Measurements from ENCODE around the gene SLC25A29.

The SLC25A29 gene

DNA sequence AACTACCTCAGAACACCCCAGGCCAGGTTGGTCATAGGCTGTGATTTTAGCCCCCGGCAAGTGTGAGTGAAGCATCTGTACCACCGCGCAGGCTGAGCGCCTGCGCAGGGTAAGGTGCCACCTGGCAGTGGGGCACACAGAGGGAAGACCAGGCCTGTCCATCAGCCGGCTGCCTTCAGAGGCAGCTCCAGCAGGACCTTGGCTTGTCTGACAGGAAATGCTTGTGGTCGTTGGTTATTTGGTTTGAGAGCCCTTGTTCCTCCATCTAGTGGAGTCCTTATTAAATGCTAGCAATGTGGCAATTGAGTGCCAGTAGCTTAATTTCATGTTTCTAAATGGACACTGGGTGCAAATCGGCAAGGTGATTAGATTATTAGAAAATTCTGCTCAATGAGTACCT, 27.5 kb downstream of the SLC25A29 start:
- DNase-seq, result no peak

DNA sequence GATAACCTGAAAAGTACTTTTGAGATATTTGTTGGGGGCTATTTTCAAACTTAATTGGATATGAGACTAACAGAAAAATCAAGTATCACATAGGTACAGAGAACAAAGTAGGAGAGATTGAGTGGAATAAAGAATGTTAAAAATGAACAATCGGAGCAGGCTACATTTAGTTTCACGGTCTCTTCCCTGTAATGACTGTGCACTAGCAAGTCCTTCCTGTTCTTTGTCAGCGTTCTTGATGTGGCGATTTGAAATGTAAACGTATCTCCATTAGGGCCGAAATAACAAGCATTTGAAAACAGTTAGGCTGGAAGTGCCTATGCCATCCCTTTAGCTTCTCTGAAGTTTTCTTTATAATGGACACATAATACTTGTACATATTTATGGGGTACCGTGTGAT, 31.0 kb downstream of the SLC25A29 start:
- DNase-seq, result no peak

DNA sequence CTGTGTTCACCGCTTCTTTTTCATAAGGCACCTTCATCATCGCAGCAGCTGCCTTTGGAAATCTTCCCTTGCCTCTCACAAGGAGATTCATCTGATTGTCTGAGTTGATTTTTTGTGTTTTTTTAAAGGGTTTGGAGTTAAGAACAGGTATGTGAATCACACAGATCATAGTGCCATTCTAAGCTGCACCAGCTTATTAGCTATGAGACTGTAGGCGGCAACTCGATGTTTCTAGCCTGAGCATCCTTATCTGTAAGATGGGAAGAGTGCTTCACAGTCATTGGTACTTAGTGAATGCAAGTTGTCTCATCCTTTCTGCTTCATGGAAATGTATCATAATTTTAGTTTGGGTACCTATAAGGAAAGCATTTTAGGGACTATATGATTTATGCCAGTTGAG, 32.0 kb downstream of the SLC25A29 start:
- no peak for DNase-seq

DNA sequence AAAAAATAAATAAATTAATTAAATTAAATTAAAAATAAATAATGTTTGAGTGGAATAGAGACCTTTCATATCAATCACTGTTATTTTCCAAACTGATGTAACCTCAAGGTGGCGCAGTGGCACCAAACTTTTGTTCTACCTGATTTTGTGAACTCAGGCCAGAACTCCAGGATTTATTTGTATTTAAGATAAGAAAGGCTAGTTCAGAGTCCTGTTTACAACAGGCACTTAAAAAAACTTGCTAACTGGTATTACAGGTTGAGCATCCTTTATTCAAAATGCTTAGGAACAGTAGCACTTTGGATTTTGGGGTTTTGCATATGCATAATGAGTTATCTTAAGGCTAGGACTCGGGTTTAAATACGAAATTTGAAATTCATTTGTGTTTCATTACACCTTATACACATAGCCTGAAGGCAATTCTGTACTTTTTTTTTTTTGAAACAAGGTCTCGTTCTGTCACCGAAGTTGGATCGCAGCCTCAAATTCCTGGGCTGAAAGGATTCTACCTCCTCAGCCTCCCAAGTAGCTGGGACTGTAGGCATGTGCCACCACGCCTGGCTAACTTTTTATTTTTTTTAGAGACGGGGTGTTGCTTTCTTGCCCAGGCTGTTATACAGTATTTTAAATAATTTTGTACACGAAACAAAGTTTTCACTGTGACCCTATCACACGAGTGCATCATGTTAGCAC, 34.9 kb downstream of the SLC25A29 start:
- DNase-seq, result no peak

DNA sequence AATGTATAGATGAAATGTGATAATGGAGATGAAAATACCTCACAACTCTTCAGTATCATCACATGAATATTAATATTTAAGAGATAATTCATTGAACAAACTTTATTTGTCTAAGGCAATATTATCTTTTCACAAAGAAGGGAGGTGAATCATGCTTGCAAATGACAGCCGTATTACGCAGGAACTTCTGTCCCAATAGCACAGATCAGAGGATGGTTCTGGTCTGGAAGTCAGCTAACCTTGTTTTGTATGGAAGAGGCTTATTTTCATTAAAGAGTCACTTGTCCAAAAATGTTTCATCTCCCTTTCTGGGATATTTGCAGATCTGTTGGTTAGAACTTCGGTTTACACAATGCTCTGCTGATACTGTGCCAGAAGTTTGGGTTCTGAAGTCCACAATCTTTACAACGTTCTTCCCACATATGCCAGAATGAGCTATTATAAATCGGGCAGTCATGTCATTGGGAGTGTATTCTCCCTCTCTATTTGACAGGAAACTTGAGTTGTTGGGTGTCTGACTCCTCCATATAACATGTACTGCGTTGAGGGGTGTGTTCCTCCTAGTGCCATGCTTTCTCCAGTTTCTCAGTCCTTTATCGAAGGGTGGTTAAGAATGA, 37.5 kb downstream of the SLC25A29 start:
- DNase-seq, result no peak

DNA sequence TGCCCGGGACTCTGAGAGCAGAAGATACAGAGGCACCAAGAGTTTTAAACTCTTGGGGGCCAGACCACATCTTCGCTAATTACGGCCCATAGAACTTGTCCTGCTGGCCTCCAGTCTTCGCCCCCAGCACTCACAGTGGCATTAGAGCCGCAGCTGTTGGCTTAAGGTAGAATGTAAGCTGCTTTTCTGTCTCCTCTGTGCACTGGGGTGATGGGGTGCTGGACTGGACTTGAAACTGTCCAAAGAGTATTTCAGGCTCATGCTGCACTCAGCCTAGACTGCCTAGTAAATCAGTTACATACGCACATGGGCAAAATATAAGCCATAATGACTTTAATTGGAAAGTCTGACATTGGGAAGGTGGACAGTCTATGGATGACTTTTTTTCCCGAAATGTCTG, 38.3 kb downstream of the SLC25A29 start:
- no peak for DNase-seq

DNA sequence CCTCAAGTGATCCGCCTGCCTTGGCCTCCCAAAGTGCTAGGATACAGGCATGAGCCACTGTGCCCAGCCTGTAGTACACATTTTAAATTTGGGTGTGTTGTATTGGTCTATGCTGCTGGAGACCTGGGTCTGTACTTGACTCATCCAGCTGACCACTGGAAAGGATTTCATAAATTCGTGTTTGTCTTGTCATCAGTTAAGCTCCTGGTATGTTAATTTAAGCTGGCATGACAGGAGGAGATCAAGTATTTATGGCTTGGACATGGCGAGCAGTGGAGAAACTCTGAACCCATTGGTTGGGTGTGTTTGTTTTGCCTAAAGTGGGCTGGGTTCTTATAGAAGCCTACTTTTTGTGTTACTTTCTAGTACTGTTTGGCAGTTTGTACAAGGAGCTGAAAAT, 43.1 kb downstream of the SLC25A29 start:
- no peak for DNase-seq

DNA sequence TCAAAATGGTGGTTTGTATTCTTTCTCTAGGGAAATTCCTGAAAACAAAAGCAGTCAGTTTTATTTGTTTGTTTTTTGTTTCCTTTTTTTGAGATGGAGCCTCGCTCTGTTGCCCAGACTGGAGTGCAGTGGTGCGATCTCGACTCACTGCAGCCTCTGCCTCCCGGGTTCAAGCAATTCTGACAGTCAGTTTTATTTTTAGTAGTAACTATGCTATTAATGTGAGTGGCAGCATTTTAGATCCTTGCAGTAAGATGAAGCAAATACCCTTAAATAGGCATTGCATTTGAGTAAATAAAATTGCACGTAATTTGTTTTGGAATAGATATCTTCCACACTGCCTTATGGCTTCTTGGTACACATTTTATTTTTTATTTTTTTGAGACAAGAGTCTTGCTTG, 43.7 kb downstream of the SLC25A29 start:
- DNase-seq, result no peak

DNA sequence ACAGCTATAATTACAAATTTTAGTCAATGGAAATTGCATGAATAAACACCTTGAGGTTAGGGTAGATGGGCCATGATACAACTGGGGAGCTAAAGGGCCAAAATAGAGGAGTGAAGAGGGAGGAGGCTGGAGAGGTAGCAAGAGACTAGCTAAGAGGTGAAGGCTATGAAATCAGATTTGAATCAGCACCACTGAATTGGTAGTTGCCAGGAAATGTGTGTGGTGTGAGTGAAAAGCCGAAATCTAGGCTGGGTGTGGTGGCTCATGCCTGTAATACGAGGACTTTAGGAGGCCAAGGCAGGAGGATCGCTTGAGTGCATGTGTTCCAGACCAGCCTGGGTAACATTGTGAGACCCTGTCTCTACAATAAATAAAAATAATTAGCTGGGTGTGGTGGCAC, 44.6 kb downstream of the SLC25A29 start:
- no peak for DNase-seq

DNA sequence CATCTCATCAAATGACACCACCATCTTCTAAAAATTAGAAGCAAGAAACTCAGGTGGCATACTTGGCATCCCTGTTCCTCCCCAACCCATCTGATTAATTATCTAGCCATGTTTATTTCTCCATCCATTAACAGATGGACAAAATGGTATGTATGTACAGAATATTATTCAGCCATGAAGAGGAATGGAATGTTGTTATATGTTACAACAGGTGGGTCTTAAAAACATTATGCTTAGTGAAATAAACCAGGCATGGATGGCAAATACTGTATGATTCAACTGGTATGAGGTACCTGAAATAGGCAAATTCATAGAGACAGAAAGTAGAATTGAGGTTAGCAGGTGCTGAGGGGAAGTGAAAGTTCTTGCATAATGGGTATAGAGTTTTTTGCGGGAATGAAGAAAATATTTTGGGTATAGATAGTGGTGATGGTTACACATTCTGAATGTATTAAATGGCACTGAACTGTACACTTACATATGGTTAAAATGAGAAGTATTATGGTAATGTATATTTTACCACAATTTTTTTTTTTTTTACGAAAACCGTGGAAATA, 49.8 kb downstream of the SLC25A29 start:
- no peak for DNase-seq

DNA sequence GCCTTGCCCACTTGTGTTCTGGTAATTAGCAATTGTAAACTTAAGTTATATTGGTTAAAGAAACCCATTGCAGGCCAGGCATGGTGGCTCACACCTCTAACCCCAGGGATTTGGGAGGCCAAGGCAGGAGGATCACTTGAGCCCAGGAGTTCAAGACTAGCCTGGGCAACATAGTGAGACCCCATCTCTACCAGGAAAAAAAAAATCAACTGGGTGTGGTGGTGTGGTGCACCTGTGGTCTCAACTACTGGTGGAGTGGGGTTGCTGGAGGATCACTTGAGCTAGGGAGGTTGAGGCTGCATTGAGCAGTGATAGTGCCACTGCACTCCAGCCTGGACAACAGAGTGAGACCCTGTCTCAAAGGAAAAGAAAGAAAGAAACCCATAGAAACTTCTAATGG, 53.6 kb downstream of the SLC25A29 start:
- no peak for DNase-seq

DNA sequence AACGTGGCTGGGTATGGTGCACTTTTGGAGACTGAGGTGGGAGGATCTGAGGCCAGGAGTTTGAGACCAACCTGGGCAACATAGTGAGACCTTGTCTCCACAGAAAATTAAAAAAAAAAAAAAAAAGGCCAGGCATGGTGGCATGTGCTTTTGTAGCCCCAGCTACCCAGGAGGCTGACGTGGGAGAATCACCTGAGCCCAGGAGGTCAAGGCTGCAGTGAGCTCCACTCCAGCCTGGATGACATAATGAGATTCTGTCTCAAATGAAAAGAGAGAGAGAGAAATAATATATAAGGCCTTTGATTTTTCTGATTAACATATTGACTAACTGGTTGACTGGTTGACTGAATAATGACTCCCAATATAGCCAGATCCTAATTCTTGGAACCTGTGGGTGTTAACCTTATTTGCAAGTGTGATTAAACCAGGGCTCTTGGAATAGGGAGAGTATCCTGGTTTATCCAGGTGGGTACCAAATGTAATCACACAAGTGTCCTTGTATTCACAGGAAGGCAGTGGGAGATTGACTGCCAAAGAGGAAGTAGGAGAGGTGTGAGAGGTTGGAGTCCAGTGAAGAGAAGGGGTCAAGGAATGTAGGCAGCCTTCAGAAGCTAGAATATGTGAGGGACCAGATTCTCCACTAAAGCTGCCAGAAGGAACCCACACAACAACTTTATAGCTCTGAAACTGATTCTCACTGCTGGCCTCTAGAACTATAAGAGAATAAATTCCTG, 55.3 kb downstream of the SLC25A29 start:
- DNase-seq, result no peak

DNA sequence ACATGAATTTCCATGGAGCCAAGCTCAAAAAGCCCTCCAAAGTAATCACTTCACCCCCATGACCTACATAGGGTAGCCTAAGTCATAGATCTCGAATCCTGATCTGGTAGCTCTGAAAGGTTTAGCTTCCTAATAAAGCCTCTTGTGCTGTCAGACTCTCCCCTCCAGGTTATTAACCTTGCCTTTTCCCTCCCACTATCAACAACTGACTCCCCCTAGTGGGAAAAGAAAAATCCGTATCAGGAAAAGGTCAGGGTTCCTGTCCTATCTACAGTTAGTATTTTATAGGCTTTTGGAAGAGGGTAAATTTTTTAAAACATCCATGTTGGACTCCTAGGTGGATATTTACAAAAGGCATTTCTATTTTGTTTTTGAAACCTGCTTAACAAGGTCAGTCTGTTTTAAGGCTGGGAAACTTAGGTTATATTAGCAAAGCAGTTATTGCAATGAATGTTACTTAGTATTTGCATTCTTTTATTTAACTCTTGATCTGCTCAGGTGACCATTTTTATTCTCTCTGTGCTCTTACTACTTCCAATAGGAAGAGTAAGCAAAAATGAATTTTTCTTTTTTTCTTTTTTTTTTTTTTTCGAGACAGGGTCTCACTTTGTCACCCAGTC, 59.3 kb downstream of the SLC25A29 start:
- no peak for DNase-seq

DNA sequence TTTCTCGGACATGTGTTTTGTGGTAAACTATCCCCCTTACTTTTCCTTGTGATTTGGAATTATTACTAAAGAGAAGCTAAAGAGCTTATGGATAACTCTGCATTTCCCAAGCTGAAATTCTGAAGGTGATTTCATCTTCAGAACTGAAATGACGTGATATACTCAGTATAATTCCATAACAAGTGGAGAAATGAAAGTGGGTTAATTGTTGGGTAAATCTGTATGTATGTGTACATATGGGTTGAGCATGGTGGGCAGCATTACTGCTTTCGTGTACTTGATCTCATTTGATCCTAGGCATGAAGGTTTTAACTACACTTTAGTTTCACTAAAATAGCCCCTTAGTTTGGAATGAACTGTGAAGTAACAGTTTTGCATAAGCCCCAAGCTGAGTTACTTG, 63.2 kb downstream of the SLC25A29 start:
- DNase-seq, result no peak

DNA sequence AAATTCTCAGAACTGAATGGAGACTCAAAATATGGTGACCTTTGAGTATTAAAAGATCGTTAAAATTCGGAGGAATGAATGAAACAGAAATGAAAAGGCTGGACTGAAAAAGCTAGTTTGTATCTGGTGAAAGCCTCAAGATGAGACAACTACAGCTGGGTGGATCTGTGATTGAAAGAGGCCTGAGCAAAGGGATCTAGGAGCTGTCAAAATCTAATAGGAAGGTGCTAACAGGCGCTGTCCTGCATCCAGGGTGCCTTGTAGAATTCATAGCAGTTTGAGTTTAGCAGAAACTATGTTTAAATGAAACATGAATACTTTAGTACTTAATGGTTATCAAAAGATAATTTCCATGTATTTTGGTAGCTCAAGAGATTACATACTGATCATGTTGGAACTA, 65.0 kb downstream of the SLC25A29 start:
- DNase-seq, result no peak
